ENCODE measurements around the gene RGS7. TPM values are rescaled to one million over a fixed set of nuclear protein-coding genes. Genes with fewer than 3 reads are reported as not detected.

RGS7 gene
- polyA plus RNA-seq, 1 donor (not counting 4 experiments of a cell fraction or from before 2014, with no cell fraction given), result not detected

GRCh38 chr1:241034203-241034936 lies 322.6 kb downstream of the RGS7 start:
- H3K27ac ChIP-seq (ENCODE audit: control insufficient read depth, insufficient read depth, low read length), result no peak overlapping the region
- TF ChIP-seq, protein P1, sequence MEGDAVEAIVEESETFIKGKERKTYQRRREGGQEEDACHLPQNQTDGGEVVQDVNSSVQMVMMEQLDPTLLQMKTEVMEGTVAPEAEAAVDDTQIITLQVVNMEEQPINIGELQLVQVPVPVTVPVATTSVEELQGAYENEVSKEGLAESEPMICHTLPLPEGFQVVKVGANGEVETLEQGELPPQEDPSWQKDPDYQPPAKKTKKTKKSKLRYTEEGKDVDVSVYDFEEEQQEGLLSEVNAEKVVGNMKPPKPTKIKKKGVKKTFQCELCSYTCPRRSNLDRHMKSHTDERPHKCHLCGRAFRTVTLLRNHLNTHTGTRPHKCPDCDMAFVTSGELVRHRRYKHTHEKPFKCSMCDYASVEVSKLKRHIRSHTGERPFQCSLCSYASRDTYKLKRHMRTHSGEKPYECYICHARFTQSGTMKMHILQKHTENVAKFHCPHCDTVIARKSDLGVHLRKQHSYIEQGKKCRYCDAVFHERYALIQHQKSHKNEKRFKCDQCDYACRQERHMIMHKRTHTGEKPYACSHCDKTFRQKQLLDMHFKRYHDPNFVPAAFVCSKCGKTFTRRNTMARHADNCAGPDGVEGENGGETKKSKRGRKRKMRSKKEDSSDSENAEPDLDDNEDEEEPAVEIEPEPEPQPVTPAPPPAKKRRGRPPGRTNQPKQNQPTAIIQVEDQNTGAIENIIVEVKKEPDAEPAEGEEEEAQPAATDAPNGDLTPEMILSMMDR (optimal IDR thresholded peaks at IDR 0.05 in 1 of 3, IDR thresholded peaks at IDR 0.05 in 1 of 3, conservative IDR thresholded peaks at IDR 0.05 in 1 of 3; ENCODE audit: extremely low read depth in 1 of 3, insufficient read depth in 2 of 3, low read length in 3 of 3), result no peak
- no peak for TF ChIP-seq EZH2 (IDR thresholded peaks at IDR 0.05; ENCODE audit: low read length)
- H3K9me1 ChIP-seq (ENCODE audit: control insufficient read depth, extremely low read depth, insufficient read depth, low read length), result no peaks in the 10 kb centered on the region
- no peaks in the 10 kb centered on the region for H3K9me3 ChIP-seq (ENCODE audit: control insufficient read depth, low read depth, low read length)
- no peaks in the 10 kb centered on the region for H3K36me3 ChIP-seq (ENCODE audit: control insufficient read depth in 2 of 2, extremely low read depth in 1 of 2, insufficient read depth in 2 of 2, low read length in 2 of 2)
- no peaks in the 10 kb centered on the region for H3K4me1 ChIP-seq (ENCODE audit: control insufficient read depth, extremely low read depth, insufficient read depth, low read length)
- H3K4me2 ChIP-seq (ENCODE audit: control insufficient read depth, extremely low read depth, insufficient read depth, low read depth, low read length), result no peak overlapping the region
- DNase-seq (ENCODE audit: low read depth, low spot score), result no peak
- H3K4me3 ChIP-seq (ENCODE audit: control insufficient read depth in 2 of 3, extremely low read depth in 1 of 3, insufficient read depth in 2 of 3, low read depth in 1 of 3, low read length in 3 of 3), result no peak overlapping the region
- no peak for FAIRE-seq
- no peaks in the 10 kb centered on the region for H4K20me1 ChIP-seq (ENCODE audit: control insufficient read depth, extremely low read depth, insufficient read depth, low read length)
- no peak overlapping the region for H2AFZ ChIP-seq (ENCODE audit: control insufficient read depth, low read length)
- no peak overlapping the region for H3K9ac ChIP-seq (ENCODE audit: control insufficient read depth, extremely low read depth, insufficient read depth, low read length)
- H3K79me2 ChIP-seq (ENCODE audit: control insufficient read depth, insufficient read depth, low read length), result no peaks in the 10 kb centered on the region
- H3K27me3 ChIP-seq (ENCODE audit: control insufficient read depth, extremely low read depth, insufficient read depth, low read length), result no peaks in the 10 kb centered on the region
- dilution Hi-C loops (cut with MboI; ENCODE audit: extremely low pct_ligation_motif_present, low sequenced_read_pairs), result no loop called here

GRCh38 chr1:241024834-241025233 lies 332.2 kb downstream of the RGS7 start:
- no peak overlapping the region for H3K4me2 ChIP-seq (ENCODE audit: control insufficient read depth, extremely low read depth, insufficient read depth, low read depth, low read length)
- no peaks in the 10 kb centered on the region for H3K79me2 ChIP-seq (ENCODE audit: control insufficient read depth, insufficient read depth, low read length)
- H3K9ac ChIP-seq (ENCODE audit: control insufficient read depth, extremely low read depth, insufficient read depth, low read length), result no peak overlapping the region
- H3K27ac ChIP-seq (ENCODE audit: control insufficient read depth, insufficient read depth, low read length), result no peak overlapping the region
- no peaks in the 10 kb centered on the region for H3K9me1 ChIP-seq (ENCODE audit: control insufficient read depth, extremely low read depth, insufficient read depth, low read length)
- no peak overlapping the region for H3K4me3 ChIP-seq (ENCODE audit: control insufficient read depth in 2 of 3, extremely low read depth in 1 of 3, insufficient read depth in 2 of 3, low read depth in 1 of 3, low read length in 3 of 3)
- no peak overlapping the region for H2AFZ ChIP-seq (ENCODE audit: control insufficient read depth, low read length)
- no peaks in the 10 kb centered on the region for H3K27me3 ChIP-seq (ENCODE audit: control insufficient read depth, extremely low read depth, insufficient read depth, low read length)
- dilution Hi-C loops (cut with MboI; ENCODE audit: extremely low pct_ligation_motif_present, low sequenced_read_pairs), result no loop called here
- H4K20me1 ChIP-seq (ENCODE audit: control insufficient read depth, extremely low read depth, insufficient read depth, low read length), result no peaks in the 10 kb centered on the region
- H3K4me1 ChIP-seq (ENCODE audit: control insufficient read depth, extremely low read depth, insufficient read depth, low read length), result no peaks in the 10 kb centered on the region
- FAIRE-seq (no peak), DNase-seq (ENCODE audit: low read depth, low spot score) (no peak)
- TF ChIP-seq EZH2 (IDR thresholded peaks at IDR 0.05; ENCODE audit: low read length), result no peak
- TF ChIP-seq, protein P1 (optimal IDR thresholded peaks at IDR 0.05 in 1 of 3, IDR thresholded peaks at IDR 0.05 in 1 of 3, conservative IDR thresholded peaks at IDR 0.05 in 1 of 3; ENCODE audit: extremely low read depth in 1 of 3, insufficient read depth in 2 of 3, low read length in 3 of 3), result no peak
- no peaks in the 10 kb centered on the region for H3K9me3 ChIP-seq (ENCODE audit: control insufficient read depth, low read depth, low read length)
- H3K36me3 ChIP-seq (ENCODE audit: control insufficient read depth in 2 of 2, extremely low read depth in 1 of 2, insufficient read depth in 2 of 2, low read length in 2 of 2), result no peaks in the 10 kb centered on the region

Data from keratinocyte (primary cell).